ENCODE measurements around the gene INTS3. TPM values are rescaled to one million over a fixed set of nuclear protein-coding genes. Genes with fewer than 3 reads are reported as not detected.
A peak's percentile ranks its signal among the peaks of the same experiment; 100 is the strongest.

Gene INTS3
- total and polyA plus RNA-seq, 9 donors = 28.5 to 48.6 (median 35.8) TPM

- Histone ChIP-seq H3K27ac (ENCODE audit: low read length) (peak overlapping the region; percentile 90), H3K27me3 (ENCODE audit: control insufficient read depth, insufficient read depth, low read length) (no peaks in the 10 kb centered on the region), H3K4me3 (ENCODE audit: low read length) (peak overlapping the region; percentile 52), H3K36me3 (ENCODE audit: control insufficient read depth, insufficient read depth, low read length) (peaks cover 9% of the 10 kb centered on the region), H3K4me1 (ENCODE audit: control insufficient read depth, insufficient read depth, low read length) (peaks cover 8% of the 10 kb centered on the region), H3K9me3 (replicated peaks; ENCODE audit: control insufficient read depth, low read depth, low read length) (no peaks in the 10 kb centered on the region)
- peak; percentile 95 for DNase-seq
- under 1% methylated on average over 50 of the region's 61 CpGs for WGBS (ENCODE audit: insufficient coverage)
Observed at GRCh38 chr1:153783233-153784190, 55.7 kb downstream of the INTS3 start.

- no peak overlapping the region for H3K27ac ChIP-seq (ENCODE audit: low read length)
- H3K4me3 ChIP-seq (ENCODE audit: low read length) = no peak overlapping the region
- WGBS (ENCODE audit: insufficient coverage) = no CpG with 5 or more reads among the region's 4 CpGs
- no peak for DNase-seq
- H3K4me1 ChIP-seq (ENCODE audit: control insufficient read depth, insufficient read depth, low read length) = peaks cover 29% of the 10 kb centered on the region
- no peaks in the 10 kb centered on the region for H3K27me3 ChIP-seq (ENCODE audit: control insufficient read depth, insufficient read depth, low read length)
- H3K36me3 ChIP-seq (ENCODE audit: control insufficient read depth, insufficient read depth, low read length) = no peaks in the 10 kb centered on the region
- no peaks in the 10 kb centered on the region for H3K9me3 ChIP-seq (replicated peaks; ENCODE audit: control insufficient read depth, low read depth, low read length)
Observed at GRCh38 chr1:153786038-153786790, 58.4 kb downstream of the INTS3 start.

GRCh38 chr1:153789478-153790034 is 61.7 kb downstream of the INTS3 start:
- Histone ChIP-seq H3K27me3 (ENCODE audit: control insufficient read depth, insufficient read depth, low read length) (no peaks in the 10 kb centered on the region), H3K9me3 (replicated peaks; ENCODE audit: control insufficient read depth, low read depth, low read length) (no peaks in the 10 kb centered on the region), H3K4me3 (ENCODE audit: low read length) (peak overlapping the region; percentile 20), H3K4me1 (ENCODE audit: control insufficient read depth, insufficient read depth, low read length) (peaks cover 29% of the 10 kb centered on the region), H3K36me3 (ENCODE audit: control insufficient read depth, insufficient read depth, low read length) (no peaks in the 10 kb centered on the region), H3K27ac (ENCODE audit: low read length) (peak overlapping the region; percentile 98)
- 42% methylated on average over 16 of the region's 22 CpGs for WGBS (ENCODE audit: insufficient coverage)
- DNase-seq = peak; percentile 55

GRCh38 chr1:153790313-153790965 is 62.6 kb downstream of the INTS3 start:
- Histone ChIP-seq H3K36me3 (ENCODE audit: control insufficient read depth, insufficient read depth, low read length) (no peaks in the 10 kb centered on the region), H3K27me3 (ENCODE audit: control insufficient read depth, insufficient read depth, low read length) (no peaks in the 10 kb centered on the region), H3K4me3 (ENCODE audit: low read length) (peak overlapping the region; percentile 20), H3K9me3 (replicated peaks; ENCODE audit: control insufficient read depth, low read depth, low read length) (no peaks in the 10 kb centered on the region), H3K27ac (ENCODE audit: low read length) (peak overlapping the region; percentile 98), H3K4me1 (ENCODE audit: control insufficient read depth, insufficient read depth, low read length) (peaks cover 38% of the 10 kb centered on the region)
- DNase-seq = peak; percentile 97
- 2% methylated on average over 6 of the region's 16 CpGs for WGBS (ENCODE audit: insufficient coverage)

- Histone ChIP-seq H3K4me3 (ENCODE audit: low read length) (peak overlapping the region; percentile 20), H3K27me3 (ENCODE audit: control insufficient read depth, insufficient read depth, low read length) (no peaks in the 10 kb centered on the region), H3K36me3 (ENCODE audit: control insufficient read depth, insufficient read depth, low read length) (no peaks in the 10 kb centered on the region), H3K27ac (ENCODE audit: low read length) (peak overlapping the region; percentile 98), H3K4me1 (ENCODE audit: control insufficient read depth, insufficient read depth, low read length) (peaks cover 39% of the 10 kb centered on the region), H3K9me3 (replicated peaks; ENCODE audit: control insufficient read depth, low read depth, low read length) (no peaks in the 10 kb centered on the region)
- peak; percentile 73 for DNase-seq
- 84% methylated on average over 2 of the region's 9 CpGs for WGBS (ENCODE audit: insufficient coverage)
Observed at GRCh38 chr1:153790966-153791647, 63.3 kb downstream of the INTS3 start.

GRCh38 chr1:153791648-153792253 is 63.9 kb downstream of the INTS3 start:
- no peaks in the 10 kb centered on the region for H3K27me3 ChIP-seq (ENCODE audit: control insufficient read depth, insufficient read depth, low read length)
- peak overlapping the region; percentile 98 for H3K27ac ChIP-seq (ENCODE audit: low read length)
- peaks cover 39% of the 10 kb centered on the region for H3K4me1 ChIP-seq (ENCODE audit: control insufficient read depth, insufficient read depth, low read length)
- no peak for DNase-seq
- no peak overlapping the region for H3K4me3 ChIP-seq (ENCODE audit: low read length)
- no peaks in the 10 kb centered on the region for H3K9me3 ChIP-seq (replicated peaks; ENCODE audit: control insufficient read depth, low read depth, low read length)
- H3K36me3 ChIP-seq (ENCODE audit: control insufficient read depth, insufficient read depth, low read length) = no peaks in the 10 kb centered on the region
- 72% methylated on average over 5 of the region's 16 CpGs for WGBS (ENCODE audit: insufficient coverage)

GRCh38 chr1:153792631-153793041 is 64.8 kb downstream of the INTS3 start:
- Histone ChIP-seq H3K9me3 (replicated peaks; ENCODE audit: control insufficient read depth, low read depth, low read length) (no peaks in the 10 kb centered on the region), H3K27ac (ENCODE audit: low read length) (no peak overlapping the region), H3K27me3 (ENCODE audit: control insufficient read depth, insufficient read depth, low read length) (no peaks in the 10 kb centered on the region), H3K36me3 (ENCODE audit: control insufficient read depth, insufficient read depth, low read length) (no peaks in the 10 kb centered on the region), H3K4me3 (ENCODE audit: low read length) (no peak overlapping the region), H3K4me1 (ENCODE audit: control insufficient read depth, insufficient read depth, low read length) (peaks cover 39% of the 10 kb centered on the region)
- 91% methylated on average over 10 of the region's 11 CpGs for WGBS (ENCODE audit: insufficient coverage)
- no peak for DNase-seq

- no peaks in the 10 kb centered on the region for H3K36me3 ChIP-seq (ENCODE audit: control insufficient read depth, insufficient read depth, low read length)
- peaks cover 39% of the 10 kb centered on the region for H3K4me1 ChIP-seq (ENCODE audit: control insufficient read depth, insufficient read depth, low read length)
- H3K9me3 ChIP-seq (replicated peaks; ENCODE audit: control insufficient read depth, low read depth, low read length) = no peaks in the 10 kb centered on the region
- WGBS (ENCODE audit: insufficient coverage) = 50% methylated on average over 2 of the region's 9 CpGs
- H3K27ac ChIP-seq (ENCODE audit: low read length) = no peak overlapping the region
- no peak for DNase-seq
- no peaks in the 10 kb centered on the region for H3K27me3 ChIP-seq (ENCODE audit: control insufficient read depth, insufficient read depth, low read length)
- no peak overlapping the region for H3K4me3 ChIP-seq (ENCODE audit: low read length)
Observed at GRCh38 chr1:153793261-153793972, 65.6 kb downstream of the INTS3 start.

Data from muscle of leg (tissue), 11 donors.